Endothelial cell of umbilical vein (primary cell): Measurements from ENCODE around the gene PRDM11.

Experiments
- EZH2 ChIP-seq: IDR thresholded peaks from 2 replicates; pipeline ENCODE4 v1.6.1; 2012; ENCODE audit warnings: borderline replicate concordance, low read depth, mild to moderate bottlenecking, moderate library complexity, low read length, inconsistent platforms; ENCODE audit not compliant: severe bottlenecking
- GATA2 ChIP-seq: IDR thresholded peaks from 2 replicates; pipeline ENCODE4 v1.7.0; 2011; ENCODE audit warnings: low read depth, mild to moderate bottlenecking, moderate library complexity, mixed read lengths, low read length; ENCODE audit not compliant: insufficient read length, insufficient read depth
- POLR2A ChIP-seq: IDR thresholded peaks from 2 replicates; pipeline ENCODE4 v1.6.1; 2012; ENCODE audit warnings: low read depth, mild to moderate bottlenecking, control low read depth, low read length
- POLR2AphosphoS5 ChIP-seq: IDR thresholded peaks from 2 replicates; pipeline ENCODE4 v1.6.1; 2012; ENCODE audit warnings: low read depth, mild to moderate bottlenecking, control low read depth, low read length, moderate library complexity; ENCODE audit not compliant: insufficient read depth
- TF ChIP-seq, protein P1 (sequence below), 2 donors: IDR thresholded peaks; 1 replicate in 1 of 2; 2 replicates in 1 of 2; pipeline ENCODE4 v1.5.1; 2011; ENCODE audit warnings: low read length in 2 of 2, mild to moderate bottlenecking in 2 of 2, moderate library complexity in 2 of 2, control low read depth in 1 of 2, inconsistent platforms in 1 of 2, low read depth in 1 of 2; ENCODE audit not compliant: insufficient read depth in 1 of 2; ENCODE audit errors: extremely low read depth in 1 of 2

DNA sequence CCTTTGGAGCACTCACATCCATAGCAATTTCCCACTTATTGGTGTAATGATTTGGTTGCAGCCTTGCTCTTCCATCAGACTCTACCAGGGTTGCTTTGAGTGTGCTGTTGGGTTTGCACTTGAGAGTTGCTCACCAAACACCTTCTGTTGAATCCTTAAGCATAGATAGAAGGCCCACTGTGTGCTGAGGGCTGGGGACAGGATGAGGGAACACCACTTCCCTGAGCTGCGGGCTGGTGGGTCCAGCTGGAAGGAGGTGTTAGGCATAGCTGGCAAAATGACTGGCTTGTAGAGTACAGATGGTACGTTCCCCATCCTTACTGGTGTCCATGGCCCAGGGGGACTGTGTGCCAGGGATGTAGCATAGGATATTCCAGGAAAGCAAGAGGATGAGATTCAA lies 3.9 kb downstream of the PRDM11 start:
- TF ChIP-seq POLR2A (no peak), POLR2AphosphoS5 (no peak), GATA2 (no peak), EZH2 (no peak)
- TF ChIP-seq, protein P1, sequence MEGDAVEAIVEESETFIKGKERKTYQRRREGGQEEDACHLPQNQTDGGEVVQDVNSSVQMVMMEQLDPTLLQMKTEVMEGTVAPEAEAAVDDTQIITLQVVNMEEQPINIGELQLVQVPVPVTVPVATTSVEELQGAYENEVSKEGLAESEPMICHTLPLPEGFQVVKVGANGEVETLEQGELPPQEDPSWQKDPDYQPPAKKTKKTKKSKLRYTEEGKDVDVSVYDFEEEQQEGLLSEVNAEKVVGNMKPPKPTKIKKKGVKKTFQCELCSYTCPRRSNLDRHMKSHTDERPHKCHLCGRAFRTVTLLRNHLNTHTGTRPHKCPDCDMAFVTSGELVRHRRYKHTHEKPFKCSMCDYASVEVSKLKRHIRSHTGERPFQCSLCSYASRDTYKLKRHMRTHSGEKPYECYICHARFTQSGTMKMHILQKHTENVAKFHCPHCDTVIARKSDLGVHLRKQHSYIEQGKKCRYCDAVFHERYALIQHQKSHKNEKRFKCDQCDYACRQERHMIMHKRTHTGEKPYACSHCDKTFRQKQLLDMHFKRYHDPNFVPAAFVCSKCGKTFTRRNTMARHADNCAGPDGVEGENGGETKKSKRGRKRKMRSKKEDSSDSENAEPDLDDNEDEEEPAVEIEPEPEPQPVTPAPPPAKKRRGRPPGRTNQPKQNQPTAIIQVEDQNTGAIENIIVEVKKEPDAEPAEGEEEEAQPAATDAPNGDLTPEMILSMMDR (IDR thresholded peaks at IDR 0.05; ENCODE audit: extremely low read depth in 1 of 2, insufficient read depth in 1 of 2, low read depth in 1 of 2, low read length in 2 of 2), result no peak
